IgD-negative memory B cell (primary cell): ENCODE measurements around the gene UBE2QL1. TPM values are rescaled to one million over a fixed set of nuclear protein-coding genes. Genes with fewer than 3 reads are reported as not detected.

ENCODE experiments used
- H3K27ac Mint-ChIP-seq, 3 donors: one replicate each; pipeline ENCODE4 v1.8.0; 2020 to 2022; ENCODE audit warnings: mild to moderate bottlenecking in 3 of 3, mixed read lengths in 3 of 3, moderate library complexity in 1 of 3
- H3K27me3 Mint-ChIP-seq: one replicate; pipeline ENCODE4 v1.8.0; 2021; ENCODE audit warnings: mixed read lengths
- H3K36me3 Mint-ChIP-seq: one replicate; pipeline ENCODE4 v1.8.0; 2020; ENCODE audit warnings: mild to moderate bottlenecking, mixed read lengths
- H3K4me1 Mint-ChIP-seq, 3 donors: one replicate each; pipeline ENCODE4 v1.8.0; 2020 to 2022; ENCODE audit warnings: mixed read lengths in 3 of 3, mild to moderate bottlenecking in 1 of 3
- H3K4me3 Mint-ChIP-seq, 4 donors: one replicate each; pipeline ENCODE4 v1.8.0; 2020 to 2022; ENCODE audit warnings: mild to moderate bottlenecking in 4 of 4, mixed read lengths in 4 of 4, moderate library complexity in 3 of 4
- H3K9me3 Mint-ChIP-seq, 3 donors: one replicate each; pipeline ENCODE4 v1.8.0; 2020 to 2021; ENCODE audit warnings: mixed read lengths in 3 of 3, mild to moderate bottlenecking in 1 of 3
- polyA plus RNA-seq: library from polyadenylated mRNA; unstranded; fragments of 300-500 nt; fragmentation: Illumina TruSeq; gene quantifications from one replicate; pipeline ENCODE4 v1.2.3, GENCODE V29; 2021

Gene UBE2QL1
- polyA plus RNA-seq, 1 donor from 2014 or later, result not detected

- Mint-ChIP-seq H3K27ac (no peak overlapping the region), H3K9me3 (peaks cover 0 to 10% (median 8%) of the 10 kb centered on the region in 3 donors), H3K4me3 (no peak overlapping the region), H3K4me1 (peaks cover 0 to 2% (median 0%) of the 10 kb centered on the region in 3 donors), H3K27me3 (peaks cover 12% of the 10 kb centered on the region), H3K36me3 (peaks cover 2% of the 10 kb centered on the region)
These were observed 8.8 kb upstream of the UBE2QL1 start for GRCh38 chr5:6439588-6440550.

GRCh38 chr5:6442333-6442732 lies 6.3 kb upstream of the UBE2QL1 start:
- peaks cover 4% of the 10 kb centered on the region for H3K36me3 Mint-ChIP-seq
- H3K4me1 Mint-ChIP-seq, result peaks cover 0 to 2% (median 0%) of the 10 kb centered on the region in 3 donors
- no peak overlapping the region for H3K27ac Mint-ChIP-seq

GRCh38 chr5:6443326-6443725 lies 5.3 kb upstream of the UBE2QL1 start:
- Mint-ChIP-seq H3K4me1 (peaks cover 0 to 2% (median 0%) of the 10 kb centered on the region in 3 donors), H3K27ac (no peak overlapping the region), H3K27me3 (peaks cover 10% of the 10 kb centered on the region), H3K9me3 (peaks cover 0 to 8% (median 8%) of the 10 kb centered on the region in 3 donors), H3K4me3 (no peak overlapping the region), H3K36me3 (peaks cover 4% of the 10 kb centered on the region)

More at GRCh38 chr5:6442333-6442732, 6.3 kb upstream of the UBE2QL1 start:
- Mint-ChIP-seq H3K9me3 (peaks cover 0 to 10% (median 8%) of the 10 kb centered on the region in 3 donors), H3K4me3 (no peak overlapping the region), H3K27me3 (peaks cover 12% of the 10 kb centered on the region)

GRCh38 chr5:6446042-6446441 lies 2.6 kb upstream of the UBE2QL1 start:
- Mint-ChIP-seq H3K4me1 (peaks cover 8 to 16% (median 11%) of the 10 kb centered on the region in 3 donors), H3K27me3 (peaks cover 22% of the 10 kb centered on the region), H3K4me3 (no peak overlapping the region), H3K9me3 (peaks cover 0 to 4% (median 0%) of the 10 kb centered on the region in 3 donors), H3K36me3 (peaks cover 4% of the 10 kb centered on the region), H3K27ac (peak overlapping the region in 1 of 3 donors; percentile 21)

- Mint-ChIP-seq H3K36me3 (peaks cover 4% of the 10 kb centered on the region), H3K4me1 (peaks cover 8 to 16% (median 11%) of the 10 kb centered on the region in 3 donors), H3K4me3 (no peak overlapping the region), H3K27me3 (peaks cover 21% of the 10 kb centered on the region), H3K27ac (no peak overlapping the region), H3K9me3 (peaks cover 0 to 4% (median 0%) of the 10 kb centered on the region in 3 donors)
These were observed 1.9 kb upstream of the UBE2QL1 start for GRCh38 chr5:6446626-6447309.

- no peak overlapping the region for H3K4me3 Mint-ChIP-seq
- peaks cover 8 to 16% (median 11%) of the 10 kb centered on the region in 3 donors for H3K4me1 Mint-ChIP-seq
- peaks cover 4% of the 10 kb centered on the region for H3K36me3 Mint-ChIP-seq
- peaks cover 22% of the 10 kb centered on the region for H3K27me3 Mint-ChIP-seq
- no peak overlapping the region for H3K27ac Mint-ChIP-seq
- H3K9me3 Mint-ChIP-seq, result peaks cover 0 to 4% (median 0%) of the 10 kb centered on the region in 3 donors
These were observed 1.1 kb upstream of the UBE2QL1 start for GRCh38 chr5:6447384-6448140.

GRCh38 chr5:6448141-6448491 lies 543 bp upstream of the UBE2QL1 start:
- Mint-ChIP-seq H3K4me3 (no peak overlapping the region), H3K36me3 (peaks cover 2% of the 10 kb centered on the region), H3K27me3 (peaks cover 28% of the 10 kb centered on the region), H3K4me1 (peaks cover 6 to 18% (median 11%) of the 10 kb centered on the region in 3 donors), H3K27ac (no peak overlapping the region), H3K9me3 (peaks cover 0 to 4% (median 0%) of the 10 kb centered on the region in 3 donors)

GRCh38 chr5:6449465-6450158 lies 953 bp downstream of the UBE2QL1 start:
- Mint-ChIP-seq H3K9me3 (no peaks in the 10 kb centered on the region), H3K27me3 (peaks cover 36% of the 10 kb centered on the region), H3K27ac (peak overlapping the region in 2 of 3 donors; percentile 35 to 83), H3K4me3 (peak overlapping the region; percentile 85 to 94 (median 88)), H3K36me3 (peaks cover 2% of the 10 kb centered on the region), H3K4me1 (peaks cover 6 to 18% (median 11%) of the 10 kb centered on the region in 3 donors)

GRCh38 chr5:6450319-6450833 lies 1.7 kb downstream of the UBE2QL1 start:
- no peaks in the 10 kb centered on the region for H3K9me3 Mint-ChIP-seq
- no peak overlapping the region for H3K27ac Mint-ChIP-seq
- H3K4me1 Mint-ChIP-seq, result peaks cover 6 to 18% (median 11%) of the 10 kb centered on the region in 3 donors
- H3K36me3 Mint-ChIP-seq, result peaks cover 2% of the 10 kb centered on the region
- peaks cover 40% of the 10 kb centered on the region for H3K27me3 Mint-ChIP-seq
- peak overlapping the region; percentile 6 to 94 (median 68) for H3K4me3 Mint-ChIP-seq

GRCh38 chr5:6452622-6453504 lies 4.2 kb downstream of the UBE2QL1 start:
- Mint-ChIP-seq H3K4me3 (no peak overlapping the region), H3K27ac (no peak overlapping the region), H3K9me3 (no peaks in the 10 kb centered on the region), H3K36me3 (no peaks in the 10 kb centered on the region), H3K4me1 (peaks cover 6 to 20% (median 11%) of the 10 kb centered on the region in 3 donors), H3K27me3 (peaks cover 42% of the 10 kb centered on the region)

GRCh38 chr5:6453937-6454560 lies 5.4 kb downstream of the UBE2QL1 start:
- H3K9me3 Mint-ChIP-seq, result no peaks in the 10 kb centered on the region
- H3K27me3 Mint-ChIP-seq, result peaks cover 45% of the 10 kb centered on the region
- H3K4me1 Mint-ChIP-seq, result peaks cover 6 to 20% (median 11%) of the 10 kb centered on the region in 3 donors
- H3K4me3 Mint-ChIP-seq, result no peak overlapping the region
- H3K36me3 Mint-ChIP-seq, result no peaks in the 10 kb centered on the region
- H3K27ac Mint-ChIP-seq, result no peak overlapping the region

GRCh38 chr5:6454628-6455053 lies 6.0 kb downstream of the UBE2QL1 start:
- H3K27me3 Mint-ChIP-seq, result peaks cover 42% of the 10 kb centered on the region
- no peaks in the 10 kb centered on the region for H3K9me3 Mint-ChIP-seq
- H3K36me3 Mint-ChIP-seq, result no peaks in the 10 kb centered on the region
- no peak overlapping the region for H3K27ac Mint-ChIP-seq
- peaks cover 3 to 17% (median 11%) of the 10 kb centered on the region in 3 donors for H3K4me1 Mint-ChIP-seq
- H3K4me3 Mint-ChIP-seq, result no peak overlapping the region
